Stimulated activated CD8-positive, alpha-beta memory T cell treated with anti-CD3 and anti-CD28 coated beads, Interleukin-15, amount 100 ng/mL, for 48 hours (primary cell): ENCODE results near the gene ARHGAP26.
"Not testable (repeated sequence)": the region's sequence is repeated elsewhere in the genome, so short reads cannot be mapped to it uniquely, and the experiment has no call there.

ENCODE experiments used
- DNase-seq, 2 donors: peaks; one replicate each; pipeline ENCODE4 v3.0.0-alpha.2; 2020; ENCODE audit warnings: low read depth in 2 of 2

The ARHGAP26 gene

GRCh38 chr5:142961440-142962173 lies 191.4 kb downstream of the ARHGAP26 start:
- DNase-seq: no peak

- DNase-seq: no peak
Observed at GRCh38 chr5:142962174-142962533, 192.0 kb downstream of the ARHGAP26 start.

DNA sequence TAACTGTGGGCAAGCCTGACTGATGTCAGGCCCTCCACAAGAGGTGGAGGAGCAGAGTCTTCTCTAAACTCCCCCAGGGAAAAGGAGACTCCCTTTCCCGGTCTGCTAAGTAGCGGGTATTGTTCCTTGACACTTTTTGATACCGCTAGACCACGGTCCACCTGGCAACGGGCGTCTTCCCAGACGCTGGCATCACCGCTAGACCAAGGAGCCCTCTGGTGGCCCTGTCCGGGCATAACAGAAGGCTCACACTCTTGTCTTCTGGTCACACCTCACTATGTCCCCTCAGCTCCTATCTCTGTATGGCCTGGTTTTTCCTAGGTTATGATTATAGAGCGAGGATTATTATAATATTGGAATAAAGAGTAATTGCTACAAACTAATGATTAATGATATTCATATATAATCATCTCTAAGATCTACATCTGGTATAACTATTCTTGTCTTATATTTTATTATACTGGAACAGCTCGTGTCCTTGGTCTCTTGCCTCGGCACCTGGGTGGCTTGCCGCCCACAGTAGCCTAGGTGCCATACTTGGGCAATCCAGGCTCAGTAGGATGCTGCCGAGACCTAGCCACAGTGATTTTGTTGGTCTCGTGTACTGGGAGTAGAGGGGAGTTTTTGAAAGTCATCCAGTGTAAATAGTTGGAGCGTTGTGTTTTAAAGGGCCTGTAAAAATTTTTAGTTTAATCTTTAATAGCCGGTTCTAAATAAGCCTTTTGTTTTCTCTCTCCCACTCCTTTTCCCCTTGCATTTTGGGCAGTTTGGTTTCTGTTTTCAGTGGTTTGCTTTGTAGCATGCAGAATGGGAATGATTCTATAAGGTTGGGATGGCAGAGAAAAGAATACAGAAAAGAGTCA lies 195.3 kb downstream of the ARHGAP26 start:
- DNase-seq: not testable (repeated sequence)

DNA sequence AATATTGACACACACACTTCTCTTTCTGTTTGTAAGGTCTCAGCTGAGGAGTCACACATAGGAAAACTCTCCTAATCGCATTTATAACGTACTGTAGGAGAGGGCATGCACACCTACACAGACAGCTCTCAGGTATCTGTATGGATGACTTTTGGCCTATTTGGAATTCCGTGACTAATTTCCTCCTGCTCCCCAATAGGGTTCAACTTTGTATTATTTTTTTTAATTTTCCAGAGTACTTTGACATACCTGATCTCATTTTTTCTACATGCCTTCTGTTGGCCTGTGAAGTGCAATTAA lies 195.9 kb downstream of the ARHGAP26 start:
- DNase-seq: no peak

DNA sequence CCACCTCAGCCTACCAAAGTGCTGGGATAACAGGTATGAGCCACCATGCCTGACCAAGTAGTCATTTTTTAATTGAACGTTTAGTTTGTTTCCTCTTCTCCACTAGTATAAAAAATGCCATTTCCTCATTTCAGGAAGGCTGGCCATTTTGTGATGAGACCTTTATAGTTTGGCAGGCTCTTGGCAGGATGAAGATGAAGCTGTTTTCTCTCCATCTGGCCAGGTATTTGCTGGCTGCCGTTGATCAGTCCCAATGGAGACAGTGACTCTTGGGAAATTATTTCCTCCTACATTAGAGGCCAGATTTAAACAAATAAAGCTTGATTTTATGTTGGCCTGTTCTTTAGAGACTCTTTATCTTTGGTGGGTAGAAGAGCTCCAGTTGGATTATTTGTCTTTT lies 199.0 kb downstream of the ARHGAP26 start:
- no peak for DNase-seq

DNA sequence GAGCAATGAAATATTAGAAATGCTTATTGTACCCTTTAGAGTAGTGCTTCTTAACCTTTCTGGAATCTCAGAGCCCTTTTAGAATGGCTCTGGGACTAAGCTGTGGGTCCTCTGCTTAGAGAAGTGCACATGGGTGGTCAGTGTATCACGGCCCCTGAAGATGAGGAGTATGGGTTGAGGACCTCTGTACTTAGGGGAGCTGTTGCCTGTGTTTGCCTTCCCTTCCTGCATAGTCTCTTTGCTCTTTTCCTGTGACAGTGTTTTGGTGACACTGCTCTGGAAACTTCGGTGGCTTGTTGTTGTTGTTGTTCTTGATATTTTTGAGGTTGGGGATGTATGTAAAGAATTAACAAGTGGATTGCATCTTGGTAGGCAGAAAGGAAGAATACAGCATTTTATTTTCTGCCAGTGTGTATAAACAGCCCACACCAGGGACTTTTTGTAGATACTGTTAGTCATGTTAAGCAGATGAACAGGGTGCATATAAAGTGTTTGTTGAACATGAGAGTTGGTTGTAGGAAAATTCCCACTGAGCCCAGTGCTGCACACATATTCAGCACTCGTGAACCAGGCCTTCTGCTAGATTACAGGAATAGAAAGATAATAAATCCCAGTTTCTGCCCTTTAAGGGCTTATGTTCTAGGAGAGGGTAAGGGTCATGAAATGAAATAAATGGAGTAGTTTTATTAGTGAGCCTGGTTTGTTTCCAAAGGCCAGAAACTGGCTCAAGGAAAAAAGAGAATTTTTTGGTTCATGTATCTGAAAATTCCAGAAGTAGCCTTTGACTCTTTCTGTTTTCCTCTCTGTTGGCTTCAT lies 199.7 kb downstream of the ARHGAP26 start:
- no peak for DNase-seq

- DNase-seq: no peak
Observed at GRCh38 chr5:142970440-142971030, 200.4 kb downstream of the ARHGAP26 start.

- DNase-seq: no peak
Observed at GRCh38 chr5:142971303-142972013, 201.3 kb downstream of the ARHGAP26 start.

DNA sequence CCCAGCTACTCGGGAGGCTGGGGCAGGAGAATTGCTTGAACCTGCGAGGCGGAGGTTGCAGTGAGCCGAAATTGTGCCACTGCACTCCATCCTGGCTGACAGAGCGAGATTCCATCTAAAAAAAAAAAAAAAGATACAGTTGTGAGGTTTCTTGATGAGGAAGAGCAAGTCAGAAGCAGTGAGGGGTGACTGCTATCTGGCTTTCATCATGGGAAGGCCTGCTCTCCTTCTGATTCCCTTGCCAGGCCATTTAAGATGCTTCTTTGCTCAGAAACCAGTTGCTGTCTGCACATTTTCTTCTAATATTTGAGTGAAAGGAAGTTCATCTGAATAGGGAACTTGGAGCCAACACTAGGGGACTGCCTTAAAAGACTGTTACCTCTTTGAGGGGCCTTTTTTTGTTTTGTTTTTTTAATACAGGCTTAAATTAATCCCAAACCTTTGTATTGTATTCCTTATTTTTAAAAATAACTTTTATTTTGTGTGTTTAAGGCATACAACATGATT lies 201.9 kb downstream of the ARHGAP26 start:
- DNase-seq: no peak

- DNase-seq: no peak
Observed at GRCh38 chr5:142973932-142974331, 203.8 kb downstream of the ARHGAP26 start.

GRCh38 chr5:142974409-142974808 lies 204.2 kb downstream of the ARHGAP26 start:
- no peak for DNase-seq

DNA sequence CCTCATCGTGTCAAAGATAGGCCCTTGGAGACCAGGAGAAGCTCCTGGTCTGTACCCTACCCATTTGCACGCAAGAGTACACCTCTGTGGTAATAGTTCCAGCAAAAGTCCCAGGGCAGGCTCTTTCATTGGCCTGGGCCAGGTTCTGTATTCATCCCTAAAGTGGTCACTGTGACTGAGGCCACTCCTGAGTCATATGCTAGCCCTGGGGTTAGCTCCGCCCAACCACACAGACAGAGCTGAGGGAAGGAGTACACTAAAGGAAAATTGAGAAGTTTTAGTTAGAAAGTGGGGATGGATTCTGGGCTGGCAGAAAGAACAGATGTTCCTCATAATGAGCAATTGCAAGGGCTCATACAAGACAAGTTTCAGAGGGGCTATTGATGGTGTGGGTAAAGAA lies 206.7 kb downstream of the ARHGAP26 start:
- DNase-seq: no peak

GRCh38 chr5:142977363-142978051 lies 207.3 kb downstream of the ARHGAP26 start:
- peak; percentile 20 to 45 for DNase-seq

- DNase-seq: no peak
Observed at GRCh38 chr5:142978252-142978651, 208.1 kb downstream of the ARHGAP26 start.

DNA sequence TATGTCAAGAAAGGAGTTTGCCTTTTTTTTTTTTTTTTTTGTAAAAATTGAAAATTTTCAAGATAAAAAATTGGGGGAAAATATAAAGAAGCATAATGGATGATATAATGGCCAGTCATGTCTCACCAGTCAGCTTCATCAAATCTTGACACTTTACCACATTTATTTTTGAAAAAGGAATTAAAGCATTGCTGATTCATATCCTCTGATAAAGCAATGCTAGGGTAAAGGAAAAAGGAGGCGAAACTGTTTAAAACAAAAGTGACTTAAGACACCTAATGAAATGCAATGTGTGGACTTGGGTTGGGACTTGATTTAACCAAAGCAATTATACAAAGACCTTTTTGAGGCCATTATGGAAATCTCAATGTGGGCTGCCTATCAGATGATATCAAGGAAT lies 208.5 kb downstream of the ARHGAP26 start:
- DNase-seq: no peak

DNA sequence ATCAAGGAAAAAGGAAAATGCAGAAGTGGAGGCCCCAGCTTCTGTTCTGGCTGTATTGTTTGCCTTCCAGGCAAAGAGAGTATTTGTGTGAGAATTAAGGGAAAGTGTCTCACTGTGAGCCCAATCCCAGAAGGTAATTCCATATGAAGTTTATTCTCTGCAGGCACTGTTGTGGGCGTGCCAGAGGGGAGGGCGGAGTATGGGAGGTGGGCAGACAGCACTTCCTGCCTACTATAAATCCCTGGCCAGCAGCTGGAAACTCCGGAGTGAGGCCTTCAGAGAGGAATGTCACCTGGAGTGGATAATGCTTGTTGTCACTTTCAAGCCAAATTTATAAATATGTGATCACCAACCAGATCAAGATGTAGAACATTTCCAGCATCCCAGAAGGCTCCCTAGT lies 209.5 kb downstream of the ARHGAP26 start:
- DNase-seq: no peak

- DNase-seq: no peak
Observed at GRCh38 chr5:142981475-142981874, 211.3 kb downstream of the ARHGAP26 start.

- DNase-seq: no peak
Observed at GRCh38 chr5:142981886-142982820, 212.0 kb downstream of the ARHGAP26 start.

DNA sequence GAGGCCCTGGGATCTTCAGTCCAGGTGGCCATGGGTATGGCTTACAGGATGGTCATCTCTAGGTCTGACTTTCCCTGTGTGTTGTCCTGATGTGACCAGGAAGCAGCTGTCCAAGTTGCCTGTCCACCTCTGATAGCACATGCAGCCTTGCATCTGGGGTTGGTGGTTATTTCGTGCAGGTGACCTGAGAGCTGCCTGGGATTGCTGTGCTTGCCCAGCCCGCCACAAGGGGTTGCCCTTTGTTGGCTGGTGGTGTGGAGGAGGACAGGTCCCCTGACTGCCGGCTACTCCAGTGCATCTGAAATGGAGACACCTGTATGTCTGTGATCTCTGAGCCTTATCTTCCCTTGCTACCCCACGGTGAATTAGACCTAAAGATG lies 212.6 kb downstream of the ARHGAP26 start:
- DNase-seq: no peak

GRCh38 chr5:142984011-142984410 lies 213.8 kb downstream of the ARHGAP26 start:
- DNase-seq: no peak
